Measurements from ENCODE around the gene STAG1. TPM values are rescaled to one million over a fixed set of nuclear protein-coding genes. Genes with fewer than 3 reads are reported as not detected.

STAG1 gene
- total RNA-seq, 1 donor from 2014 or later, result 53.9 TPM

GRCh38 chr3:136788154-136788553 lies 36.0 kb upstream of the STAG1 start:
- Mint-ChIP-seq H3K4me1 (ENCODE audit: unreplicated experiment) (peaks cover 27% of the 10 kb centered on the region), H3K27ac (ENCODE audit: unreplicated experiment) (no peak overlapping the region), H3K36me3 (ENCODE audit: unreplicated experiment) (no peaks in the 10 kb centered on the region), H3K4me3 (ENCODE audit: unreplicated experiment) (no peak overlapping the region), H3K27me3 (ENCODE audit: unreplicated experiment) (no peaks in the 10 kb centered on the region), H3K9me3 (ENCODE audit: unreplicated experiment) (no peaks in the 10 kb centered on the region)
- no peak for TF ChIP-seq CTCF (IDR thresholded peaks at IDR 0.05)
- no peak for DNase-seq (ENCODE audit: extremely low spot score, unreplicated experiment)

GRCh38 chr3:136787349-136787748 lies 35.2 kb upstream of the STAG1 start:
- H3K27ac Mint-ChIP-seq (ENCODE audit: unreplicated experiment), result peak overlapping the region; percentile 89
- H3K9me3 Mint-ChIP-seq (ENCODE audit: unreplicated experiment), result no peaks in the 10 kb centered on the region
- peak overlapping the region; percentile 64 for H3K4me3 Mint-ChIP-seq (ENCODE audit: unreplicated experiment)
- DNase-seq (ENCODE audit: extremely low spot score, unreplicated experiment), result no peak
- H3K36me3 Mint-ChIP-seq (ENCODE audit: unreplicated experiment), result no peaks in the 10 kb centered on the region
- peaks cover 28% of the 10 kb centered on the region for H3K4me1 Mint-ChIP-seq (ENCODE audit: unreplicated experiment)
- H3K27me3 Mint-ChIP-seq (ENCODE audit: unreplicated experiment), result no peaks in the 10 kb centered on the region
- no peak for TF ChIP-seq CTCF (IDR thresholded peaks at IDR 0.05)

- H3K36me3 Mint-ChIP-seq (ENCODE audit: unreplicated experiment), result no peaks in the 10 kb centered on the region
- no peak for DNase-seq (ENCODE audit: extremely low spot score, unreplicated experiment)
- H3K27ac Mint-ChIP-seq (ENCODE audit: unreplicated experiment), result peak overlapping the region; percentile 76
- H3K27me3 Mint-ChIP-seq (ENCODE audit: unreplicated experiment), result no peaks in the 10 kb centered on the region
- TF ChIP-seq CTCF (IDR thresholded peaks at IDR 0.05), result no peak
- peaks cover 28% of the 10 kb centered on the region for H3K4me1 Mint-ChIP-seq (ENCODE audit: unreplicated experiment)
- H3K9me3 Mint-ChIP-seq (ENCODE audit: unreplicated experiment), result no peaks in the 10 kb centered on the region
- H3K4me3 Mint-ChIP-seq (ENCODE audit: unreplicated experiment), result peak overlapping the region; percentile 11
These were observed 31.6 kb upstream of the STAG1 start for GRCh38 chr3:136783708-136784191.

- Mint-ChIP-seq H3K9me3 (ENCODE audit: unreplicated experiment) (no peaks in the 10 kb centered on the region), H3K27me3 (ENCODE audit: unreplicated experiment) (no peaks in the 10 kb centered on the region), H3K36me3 (ENCODE audit: unreplicated experiment) (no peaks in the 10 kb centered on the region), H3K4me3 (ENCODE audit: unreplicated experiment) (no peak overlapping the region), H3K4me1 (ENCODE audit: unreplicated experiment) (peaks cover 11% of the 10 kb centered on the region), H3K27ac (ENCODE audit: unreplicated experiment) (no peak overlapping the region)
- DNase-seq (ENCODE audit: extremely low spot score, unreplicated experiment), result no peak
- no peak for TF ChIP-seq CTCF (IDR thresholded peaks at IDR 0.05)
These were observed 28.6 kb upstream of the STAG1 start for GRCh38 chr3:136780741-136781140.

- Mint-ChIP-seq H3K4me3 (ENCODE audit: unreplicated experiment) (no peak overlapping the region), H3K4me1 (ENCODE audit: unreplicated experiment) (peaks cover 8% of the 10 kb centered on the region), H3K27me3 (ENCODE audit: unreplicated experiment) (no peaks in the 10 kb centered on the region), H3K36me3 (ENCODE audit: unreplicated experiment) (no peaks in the 10 kb centered on the region), H3K9me3 (ENCODE audit: unreplicated experiment) (no peaks in the 10 kb centered on the region), H3K27ac (ENCODE audit: unreplicated experiment) (no peak overlapping the region)
- TF ChIP-seq CTCF (IDR thresholded peaks at IDR 0.05), result no peak
- no peak for DNase-seq (ENCODE audit: extremely low spot score, unreplicated experiment)
These were observed 26.7 kb upstream of the STAG1 start for GRCh38 chr3:136778865-136779264.
